GM18526 (cell line): ENCODE results near the gene DPP3.

Source experiments
- POLR2A ChIP-seq: IDR thresholded peaks from 3 replicates; pipeline ENCODE4 v1.6.1; 2011; ENCODE audit not compliant: insufficient read length; ENCODE audit errors: extremely low read depth

Gene DPP3

GRCh38 chr11:66497206-66497605, 17.0 kb downstream of the DPP3 start:
- TF ChIP-seq POLR2A: no peak

DNA sequence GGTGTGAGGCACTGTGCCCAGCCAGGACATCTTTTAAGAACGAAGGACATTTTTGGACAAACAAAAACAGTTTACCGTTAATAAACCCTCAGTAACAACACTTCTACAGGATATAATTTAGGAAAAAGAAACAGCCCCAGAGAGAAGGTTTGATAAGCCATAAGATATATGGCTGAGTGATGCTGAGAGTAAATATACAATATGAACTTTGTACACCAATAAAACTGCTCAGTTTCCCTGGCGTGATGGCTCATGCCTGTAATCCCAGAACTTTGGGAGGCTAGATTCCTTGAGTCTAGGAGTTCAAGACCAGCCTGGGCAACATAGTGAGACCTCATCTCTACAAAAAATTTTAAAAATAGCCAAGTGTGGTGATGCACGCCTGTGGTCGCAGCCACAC, 18.3 kb downstream of the DPP3 start:
- no peak for TF ChIP-seq POLR2A

DNA sequence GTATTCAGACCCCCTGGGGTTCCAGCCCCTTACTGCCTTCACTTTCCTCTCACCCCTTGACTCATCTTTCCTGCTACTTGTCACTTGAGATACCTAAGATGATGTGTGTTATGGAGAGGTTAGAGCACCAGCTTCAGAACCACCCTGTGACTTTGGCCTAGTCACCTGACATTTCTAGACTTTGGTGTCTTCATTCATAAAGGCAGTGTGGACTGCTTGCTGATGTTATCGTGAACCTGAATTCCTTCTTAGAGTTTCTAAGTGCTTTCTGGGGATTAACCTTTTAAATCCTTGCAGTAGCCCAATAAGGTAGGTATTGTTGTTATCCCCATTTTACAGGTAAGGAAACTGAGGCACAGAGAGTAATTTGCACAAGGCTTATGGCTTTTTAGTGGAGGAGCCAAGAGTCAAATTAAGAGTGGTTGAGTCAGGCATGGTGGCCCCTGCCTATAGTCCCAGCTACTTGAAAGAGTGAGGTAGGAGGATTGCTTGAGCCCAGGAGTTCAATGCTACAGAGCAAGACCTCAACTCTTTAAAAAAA, 25.1 kb downstream of the DPP3 start:
- TF ChIP-seq POLR2A: no peak

- no peak for TF ChIP-seq POLR2A
These were observed 28.9 kb downstream of the DPP3 start for GRCh38 chr11:66509131-66509561.

DNA sequence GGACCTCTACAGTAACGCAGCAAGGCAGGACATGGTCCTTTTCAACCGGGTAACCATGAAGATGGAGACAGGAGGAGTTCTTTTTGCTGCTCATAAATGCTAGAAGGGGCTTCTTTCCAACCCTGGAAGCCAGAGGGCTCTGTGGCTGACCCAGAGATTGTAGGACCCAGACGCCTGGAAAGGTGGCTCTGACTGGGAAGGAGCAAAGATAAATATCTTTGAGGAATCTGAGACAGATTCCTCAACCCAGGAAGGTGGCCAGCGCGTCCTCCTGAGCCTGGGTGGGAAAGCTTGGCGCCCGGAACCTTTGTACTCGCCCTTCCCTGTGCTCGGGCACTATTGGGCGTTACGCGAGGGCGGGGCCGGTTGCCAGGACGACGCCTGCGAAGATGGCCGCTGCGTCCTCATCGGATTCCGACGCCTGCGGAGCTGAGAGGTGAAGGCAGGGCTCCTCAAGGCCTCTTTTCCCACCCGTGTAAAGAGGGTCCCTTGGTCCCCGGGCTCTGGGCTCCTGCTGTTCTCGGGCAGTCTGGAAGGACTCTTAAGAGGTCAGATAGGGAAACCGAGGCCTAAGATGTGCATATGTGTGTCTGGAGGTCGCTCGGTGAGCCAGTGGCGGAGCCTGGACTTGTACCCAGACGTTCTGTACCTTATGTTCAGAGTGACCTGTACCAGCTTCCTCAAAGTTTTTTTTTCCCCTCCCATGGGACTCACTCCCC, 30.2 kb downstream of the DPP3 start, which contains the start of gene BBS1:
Gene BBS1, plus strand, starts transcription at position 365 of the 719 bp plus-strand sequence. Its CDS starts 25 bp downstream, at position 390.
- peak; percentile 49 for TF ChIP-seq POLR2A

DNA sequence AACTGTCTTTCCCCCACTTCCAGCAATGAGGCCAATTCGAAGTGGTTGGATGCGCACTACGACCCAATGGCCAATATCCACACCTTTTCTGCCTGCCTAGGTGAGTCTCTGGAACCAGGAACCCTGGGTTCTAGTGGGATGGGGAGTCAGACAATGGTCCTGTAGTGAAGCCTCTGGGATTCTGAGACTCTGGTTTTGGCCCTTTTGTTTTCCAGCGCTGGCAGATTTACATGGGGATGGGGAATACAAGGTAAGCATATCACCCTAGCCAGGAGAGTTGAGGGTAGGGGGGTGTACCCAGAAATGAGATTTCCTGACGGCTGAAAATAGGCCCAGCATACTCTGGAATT, 30.7 kb downstream of the DPP3 start:
- TF ChIP-seq POLR2A: no peak

- no peak for TF ChIP-seq POLR2A
These were observed 43.4 kb downstream of the DPP3 start for GRCh38 chr11:66523611-66524010.

DNA sequence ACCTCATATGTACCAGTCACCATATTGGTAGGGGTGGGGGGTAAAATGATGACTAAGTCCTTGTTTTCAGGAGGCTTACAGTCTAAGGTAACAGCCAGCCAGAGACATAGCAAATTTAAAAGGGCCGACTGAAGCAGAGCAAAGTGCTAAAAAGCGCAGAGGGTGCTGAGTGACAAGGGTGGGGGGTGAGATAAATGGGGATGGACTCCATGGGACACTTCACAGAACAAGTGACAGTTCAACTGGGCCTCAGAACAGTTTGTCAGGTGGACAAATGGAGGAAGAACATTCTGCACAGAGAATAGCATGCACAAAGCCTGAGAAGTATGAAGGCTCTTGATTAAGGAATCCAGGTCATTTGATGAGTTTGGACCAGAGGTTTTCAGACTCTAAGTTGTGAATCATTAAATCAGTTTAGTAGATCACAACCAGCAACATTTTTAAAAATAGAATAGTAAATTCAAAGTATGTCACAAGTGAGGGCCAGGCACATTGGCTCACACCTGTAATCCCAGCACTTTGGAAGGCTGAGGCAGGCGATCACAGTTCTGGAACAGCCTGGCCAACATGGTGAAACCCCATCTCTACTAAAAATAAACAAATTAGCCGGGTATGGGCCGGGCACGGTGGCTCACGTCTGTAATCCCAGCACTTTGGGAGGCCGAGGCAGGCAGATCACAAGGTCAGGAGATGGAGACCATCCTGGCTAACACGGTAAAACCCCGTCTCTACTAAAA, 44.2 kb downstream of the DPP3 start:
- no peak for TF ChIP-seq POLR2A

GRCh38 chr11:66529069-66529468, 48.8 kb downstream of the DPP3 start:
- TF ChIP-seq POLR2A: no peak

- TF ChIP-seq POLR2A: no peak
These were observed 49.4 kb downstream of the DPP3 start for GRCh38 chr11:66529655-66530054.

- TF ChIP-seq POLR2A: no peak
These were observed 50.9 kb downstream of the DPP3 start for GRCh38 chr11:66530927-66531709.

DNA sequence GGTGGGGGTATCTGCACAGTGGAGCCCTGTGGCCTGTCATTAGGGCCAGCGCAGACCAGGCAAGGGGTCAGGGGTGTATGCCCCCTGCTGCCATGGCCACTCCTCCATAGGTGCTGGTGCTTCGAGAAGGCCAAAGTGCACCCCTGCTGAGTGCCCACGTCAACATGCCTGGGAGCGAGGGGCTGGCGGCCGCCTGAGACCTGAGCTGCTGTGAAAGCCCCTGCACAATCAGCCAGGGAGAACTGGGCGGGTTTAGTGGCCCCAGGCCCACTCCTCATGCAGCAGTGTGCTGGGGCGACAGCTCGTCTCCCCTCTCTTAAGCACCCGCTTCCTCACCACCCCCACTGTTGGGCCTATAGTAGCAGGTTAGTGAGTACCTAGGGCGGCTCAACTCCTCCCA, 51.6 kb downstream of the DPP3 start:
- no peak for TF ChIP-seq POLR2A

- no peak for TF ChIP-seq POLR2A
These were observed 52.5 kb downstream of the DPP3 start for GRCh38 chr11:66532784-66533183.

DNA sequence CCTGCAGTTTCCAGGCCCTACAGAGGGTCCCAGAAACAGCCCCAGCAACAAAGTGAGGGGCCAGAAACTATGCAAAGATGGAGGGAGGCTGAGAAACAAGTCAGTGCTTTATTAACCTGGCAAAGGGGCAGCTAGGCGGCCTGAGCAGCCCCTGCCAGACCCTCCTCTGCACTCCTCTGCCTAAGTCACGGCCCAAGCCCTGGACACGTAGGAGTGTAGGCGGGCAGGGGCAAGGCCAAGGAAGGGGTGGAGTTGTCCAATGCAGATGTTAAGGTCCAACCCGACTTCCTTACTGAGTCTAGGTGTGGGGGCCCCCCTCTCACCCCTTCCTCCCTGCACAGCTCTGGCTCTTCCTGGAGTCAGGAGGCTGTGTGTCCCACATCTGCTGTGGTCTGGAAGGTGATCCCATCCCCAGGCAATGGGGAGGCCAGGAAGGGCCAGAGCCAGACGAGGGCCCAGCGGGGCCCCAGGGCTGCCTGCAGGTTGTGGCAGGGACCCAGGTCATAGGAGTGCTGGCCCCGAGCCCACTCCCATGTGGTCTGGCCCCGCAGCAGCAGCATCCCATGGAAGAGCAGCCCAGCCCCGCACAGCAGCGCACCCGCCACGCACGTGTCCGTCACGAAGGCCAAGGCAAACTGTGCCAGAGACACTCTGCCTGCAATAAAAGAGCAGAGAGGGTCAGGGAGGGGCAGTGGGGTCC, 59.1 kb downstream of the DPP3 start:
- no peak for TF ChIP-seq POLR2A

GRCh38 chr11:66539870-66540213, 59.6 kb downstream of the DPP3 start:
- no peak for TF ChIP-seq POLR2A

DNA sequence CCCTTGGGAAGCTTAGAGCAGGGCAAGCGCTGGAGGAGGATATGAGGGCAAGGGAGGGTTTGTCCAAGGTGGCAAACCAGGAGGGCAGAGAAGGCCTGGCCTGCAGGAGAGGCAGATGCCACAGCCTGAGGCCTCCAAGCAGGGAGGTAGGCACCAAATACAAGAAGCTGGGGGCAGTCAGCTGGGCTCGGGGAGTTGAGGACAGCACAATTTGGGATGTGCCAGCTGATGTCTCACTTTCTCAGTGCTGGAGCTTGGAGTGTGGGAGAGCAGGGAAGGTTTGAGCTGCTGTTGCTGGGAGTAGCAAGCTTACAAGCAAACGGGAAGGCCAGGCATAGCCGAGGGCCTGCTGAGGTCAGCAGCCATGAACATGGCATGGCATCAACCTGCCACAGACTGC, 61.7 kb downstream of the DPP3 start:
- TF ChIP-seq POLR2A: no peak

GRCh38 chr11:66542362-66542761, 62.1 kb downstream of the DPP3 start:
- TF ChIP-seq POLR2A: no peak
